ENCODE results near the gene NXF2.
"Not testable (repeated sequence)": the region's sequence is repeated elsewhere in the genome, so short reads cannot be mapped to it uniquely, and the experiment has no call there.

NXF2 gene

GRCh38 chrX:102246893-102247292 is at the start of gene NXF2:
Gene NXF2 (plus strand): TSS chrX:102247167. CDS start chrX:102307079, 59,912 bp downstream.
- not testable (repeated sequence) for DNase-seq (ENCODE audit: low spot score)

GRCh38 chrX:102207940-102208339 is 39.0 kb upstream of the NXF2 start:
- DNase-seq (ENCODE audit: low spot score): not testable (repeated sequence)

GRCh38 chrX:102214986-102215385 is 32.0 kb upstream of the NXF2 start, which contains the start of gene TCP11X1:
Gene TCP11X1 (plus strand): TSS chrX:102215301.
- not testable (repeated sequence) for DNase-seq (ENCODE audit: low spot score)

GRCh38 chrX:102216497-102216896 is 30.5 kb upstream of the NXF2 start:
- not testable (repeated sequence) for DNase-seq (ENCODE audit: low spot score)

GRCh38 chrX:102235678-102236077 is 11.3 kb upstream of the NXF2 start:
- DNase-seq (ENCODE audit: low spot score): not testable (repeated sequence)

GRCh38 chrX:102240265-102240664 is 6.7 kb upstream of the NXF2 start:
- not testable (repeated sequence) for DNase-seq (ENCODE audit: low spot score)

GRCh38 chrX:102272231-102272630 is 25.3 kb downstream of the NXF2 start:
- not testable (repeated sequence) for DNase-seq (ENCODE audit: low spot score)

GRCh38 chrX:102338162-102338561 is 91.2 kb downstream of the NXF2 start:
- no peak for DNase-seq (ENCODE audit: low spot score)

- no peak for DNase-seq (ENCODE audit: low spot score)
Observed at GRCh38 chrX:102339312-102340298, 92.6 kb downstream of the NXF2 start.

- DNase-seq (ENCODE audit: low spot score): no peak
Observed at GRCh38 chrX:102341867-102342266, 94.9 kb downstream of the NXF2 start.

GRCh38 chrX:102345916-102346315 is 98.9 kb downstream of the NXF2 start:
- no peak for DNase-seq (ENCODE audit: low spot score)
